MM.1S (cell line): ENCODE results near the gene CPN2.

ENCODE experiments used
- DNase-seq: peaks from one replicate; pipeline ENCODE4 v3.0.0-alpha.2; 2015
- H2AFZ ChIP-seq: fragments of 300-600 bp; sonication (generic); 2 replicates; pipeline ENCODE4 v1.6.0; 2016; ENCODE audit warnings: antibody characterized with exemption, low read length
- H3F3A ChIP-seq: fragments of 300-600 bp; sonication (generic); 2 replicates; pipeline ENCODE4 v1.6.1; 2016; ENCODE audit warnings: mild to moderate bottlenecking, antibody characterized with exemption, low read length, moderate library complexity, mixed read lengths; ENCODE audit not compliant: insufficient read depth
- H3K27ac ChIP-seq: fragments of 300-600 bp; sonication (generic); 2 replicates; pipeline ENCODE4 v1.5.1; 2016; ENCODE audit warnings: mild to moderate bottlenecking, low read length
- H3K27me3 ChIP-seq: fragments of 300-600 bp; sonication (generic); replicated peaks from 2 replicates; pipeline ENCODE4 v1.6.0; 2016; ENCODE audit warnings: low read length; ENCODE audit not compliant: insufficient read depth
- H3K36me3 ChIP-seq: fragments of 300-600 bp; sonication (generic); replicated peaks from 2 replicates; pipeline ENCODE4 v1.6.1; 2016; ENCODE audit warnings: mild to moderate bottlenecking, low read length, mixed read lengths; ENCODE audit not compliant: insufficient read depth
- H3K4me1 ChIP-seq: fragments of 300-600 bp; sonication (generic); 2 replicates; pipeline ENCODE4 v1.6.1; 2016; ENCODE audit warnings: low read length, mixed read lengths
- H3K4me2 ChIP-seq: fragments of 300-600 bp; sonication (generic); 2 replicates; pipeline ENCODE4 v1.6.0; 2016; ENCODE audit warnings: low read depth, low read length
- H3K4me3 ChIP-seq: fragments of 300-600 bp; sonication (generic); 2 replicates; pipeline ENCODE4 v1.5.1; 2016; ENCODE audit warnings: low read length, mixed read lengths
- H3K79me2 ChIP-seq: fragments of 300-600 bp; sonication (generic); 2 replicates; pipeline ENCODE4 v1.6.1; 2016; ENCODE audit warnings: mixed run types, low read length, mixed read lengths
- H3K9ac ChIP-seq: fragments of 300-600 bp; sonication (generic); 2 replicates; pipeline ENCODE4 v1.6.1; 2016; ENCODE audit warnings: low read length, mixed read lengths
- H3K9me2 ChIP-seq: fragments of 300-600 bp; sonication (generic); replicated peaks from 2 replicates; pipeline ENCODE4 v1.6.1; 2016; ENCODE audit warnings: mild to moderate bottlenecking, low read length, mixed read lengths; ENCODE audit not compliant: insufficient read depth
- H3K9me3 ChIP-seq: fragments of 300-600 bp; sonication (generic); replicated peaks from 2 replicates; pipeline ENCODE4 v1.6.1; 2016; ENCODE audit warnings: mild to moderate bottlenecking, low read length, mixed read lengths; ENCODE audit not compliant: insufficient read depth
- H4K20me1 ChIP-seq: fragments of 300-600 bp; sonication (generic); 2 replicates; pipeline ENCODE4 v1.6.1; 2016; ENCODE audit warnings: mild to moderate bottlenecking, low read length, moderate library complexity, mixed read lengths; ENCODE audit not compliant: insufficient read depth
- EZH2 ChIP-seq: fragments of 300-600 bp; sonication (generic); optimal IDR thresholded peaks from 2 replicates; pipeline ENCODE3; 2017; ENCODE audit warnings: low read depth, mild to moderate bottlenecking, antibody characterized with exemption, low read length, mixed read lengths
- EZH2phosphoT487 ChIP-seq: fragments of 300-600 bp; sonication (generic); IDR thresholded peaks from 2 replicates; pipeline ENCODE4 v1.6.1; 2018; ENCODE audit warnings: antibody characterized with exemption, low read length
- TF ChIP-seq, protein P1 (sequence below): fragments of 300-600 bp; sonication (generic); IDR thresholded peaks from 2 replicates; pipeline ENCODE4 v1.5.1; 2016; ENCODE audit warnings: antibody characterized with exemption, low read length, mixed read lengths

CPN2 gene, protein sequence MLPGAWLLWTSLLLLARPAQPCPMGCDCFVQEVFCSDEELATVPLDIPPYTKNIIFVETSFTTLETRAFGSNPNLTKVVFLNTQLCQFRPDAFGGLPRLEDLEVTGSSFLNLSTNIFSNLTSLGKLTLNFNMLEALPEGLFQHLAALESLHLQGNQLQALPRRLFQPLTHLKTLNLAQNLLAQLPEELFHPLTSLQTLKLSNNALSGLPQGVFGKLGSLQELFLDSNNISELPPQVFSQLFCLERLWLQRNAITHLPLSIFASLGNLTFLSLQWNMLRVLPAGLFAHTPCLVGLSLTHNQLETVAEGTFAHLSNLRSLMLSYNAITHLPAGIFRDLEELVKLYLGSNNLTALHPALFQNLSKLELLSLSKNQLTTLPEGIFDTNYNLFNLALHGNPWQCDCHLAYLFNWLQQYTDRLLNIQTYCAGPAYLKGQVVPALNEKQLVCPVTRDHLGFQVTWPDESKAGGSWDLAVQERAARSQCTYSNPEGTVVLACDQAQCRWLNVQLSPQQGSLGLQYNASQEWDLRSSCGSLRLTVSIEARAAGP

GRCh38 chr3:194351080-194351672, at the start of gene CPN2:
CPN2 (minus strand) TSS chr3:194351328; CDS start chr3:194342702, 8,626 bp downstream.
- no peaks in the 10 kb centered on the region for H3K9me2 ChIP-seq
- DNase-seq: no peak
- no peaks in the 10 kb centered on the region for H3K27me3 ChIP-seq
- H3K9ac ChIP-seq: no peak within 1 kb of the TSS
- no peaks in the 10 kb centered on the region for H3K79me2 ChIP-seq
- H3K4me2 ChIP-seq: no peak within 1 kb of the TSS
- TF ChIP-seq EZH2phosphoT487: no peak
- no peak for TF ChIP-seq EZH2
- TF ChIP-seq, protein P1, sequence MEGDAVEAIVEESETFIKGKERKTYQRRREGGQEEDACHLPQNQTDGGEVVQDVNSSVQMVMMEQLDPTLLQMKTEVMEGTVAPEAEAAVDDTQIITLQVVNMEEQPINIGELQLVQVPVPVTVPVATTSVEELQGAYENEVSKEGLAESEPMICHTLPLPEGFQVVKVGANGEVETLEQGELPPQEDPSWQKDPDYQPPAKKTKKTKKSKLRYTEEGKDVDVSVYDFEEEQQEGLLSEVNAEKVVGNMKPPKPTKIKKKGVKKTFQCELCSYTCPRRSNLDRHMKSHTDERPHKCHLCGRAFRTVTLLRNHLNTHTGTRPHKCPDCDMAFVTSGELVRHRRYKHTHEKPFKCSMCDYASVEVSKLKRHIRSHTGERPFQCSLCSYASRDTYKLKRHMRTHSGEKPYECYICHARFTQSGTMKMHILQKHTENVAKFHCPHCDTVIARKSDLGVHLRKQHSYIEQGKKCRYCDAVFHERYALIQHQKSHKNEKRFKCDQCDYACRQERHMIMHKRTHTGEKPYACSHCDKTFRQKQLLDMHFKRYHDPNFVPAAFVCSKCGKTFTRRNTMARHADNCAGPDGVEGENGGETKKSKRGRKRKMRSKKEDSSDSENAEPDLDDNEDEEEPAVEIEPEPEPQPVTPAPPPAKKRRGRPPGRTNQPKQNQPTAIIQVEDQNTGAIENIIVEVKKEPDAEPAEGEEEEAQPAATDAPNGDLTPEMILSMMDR: no peak
- H2AFZ ChIP-seq: no peak within 1 kb of the TSS
- H3K4me1 ChIP-seq: no peaks in the 10 kb centered on the region
- no peak within 1 kb of the TSS for H3K27ac ChIP-seq
- no peaks in the 10 kb centered on the region for H3K9me3 ChIP-seq
- H3K4me3 ChIP-seq: no peak within 1 kb of the TSS
- no peaks in the 10 kb centered on the region for H3K36me3 ChIP-seq
- no peaks in the 10 kb centered on the region for H4K20me1 ChIP-seq
- no peaks in the 10 kb centered on the region for H3F3A ChIP-seq

DNA sequence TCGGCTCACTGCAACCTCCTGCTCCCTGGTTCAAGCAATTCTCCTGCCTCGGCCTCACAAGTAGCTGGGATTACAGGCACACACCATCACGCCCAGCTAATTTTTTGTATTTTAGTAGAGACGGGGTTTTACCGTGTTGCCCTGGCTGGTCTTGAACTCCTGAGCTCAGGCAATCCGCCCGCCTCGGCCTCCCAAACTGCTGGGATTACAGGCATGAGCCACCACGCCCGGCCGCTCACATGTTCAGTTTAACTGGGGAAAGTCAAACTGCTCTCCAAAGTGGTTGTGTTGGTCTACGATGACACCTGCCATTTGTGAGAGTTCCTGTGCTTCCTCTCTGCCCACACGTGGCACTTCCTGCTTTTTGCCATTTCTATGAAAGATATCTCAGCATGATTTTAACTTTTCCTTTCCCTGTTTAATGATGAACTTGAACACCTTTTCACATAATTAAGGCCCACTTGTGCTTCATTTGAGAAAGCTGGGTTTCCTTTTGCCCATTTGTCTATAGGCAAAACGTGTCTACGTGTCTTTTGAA, 48.8 kb upstream of the CPN2 start:
- Histone ChIP-seq H3K9me3 (no peaks in the 10 kb centered on the region), H3K36me3 (no peaks in the 10 kb centered on the region; the same call in 1 of the 2 replicates), H3K4me1 (0 out of 2 replicates have a peak, but pooled peaks cover 4% of the 10 kb centered on the region), H4K20me1 (0 out of 2 replicates have a peak, but pooled peaks cover 4% of the 10 kb centered on the region), H3F3A (no peaks in the 10 kb centered on the region), H3K4me2 (no peak overlapping the region), H3K9ac (no peak overlapping the region), H3K79me2 (no peaks in the 10 kb centered on the region), H3K27me3 (peaks cover 44% of the 10 kb centered on the region), H2AFZ (no peak overlapping the region), H3K27ac (no peak overlapping the region), H3K4me3 (no peak overlapping the region), H3K9me2 (no peaks in the 10 kb centered on the region)
- DNase-seq: no peak
- TF ChIP-seq, protein P1: no peak
- TF ChIP-seq EZH2 (no peak), EZH2phosphoT487 (no peak)

GRCh38 chr3:194399166-194399565, 48.0 kb upstream of the CPN2 start, which contains the start of gene GP5:
GP5 (minus strand) TSS chr3:194399266; CDS start chr3:194398282, 984 bp downstream.
- H3K9ac ChIP-seq: no peak within 1 kb of the TSS
- 0 out of 2 replicates have a peak, but pooled peaks cover 4% of the 10 kb centered on the region for H3K4me1 ChIP-seq
- no peaks in the 10 kb centered on the region for H3K79me2 ChIP-seq
- no peak for DNase-seq
- peaks cover 48% of the 10 kb centered on the region for H3K27me3 ChIP-seq
- H3K9me3 ChIP-seq: no peaks in the 10 kb centered on the region
- 0 out of 2 replicates have a peak, but pooled peaks cover 1% of the 10 kb centered on the region for H4K20me1 ChIP-seq
- H3F3A ChIP-seq: no peaks in the 10 kb centered on the region
- H3K27ac ChIP-seq: no peak within 1 kb of the TSS
- H3K4me2 ChIP-seq: peak within 1 kb of the TSS; percentile 53; the same call in 1 of the 2 replicates
- TF ChIP-seq, protein P1: no peak
- H2AFZ ChIP-seq: no peak within 1 kb of the TSS
- peak within 1 kb of the TSS; percentile 19 for H3K4me3 ChIP-seq
- H3K9me2 ChIP-seq: no peaks in the 10 kb centered on the region
- H3K36me3 ChIP-seq: no peaks in the 10 kb centered on the region; the same call in 1 of the 2 replicates
